GM19023 (cell line): ENCODE results near the gene RHD.
"Not testable (repeated sequence)": the region's sequence is repeated elsewhere in the genome, so short reads cannot be mapped to it uniquely, and the experiment has no call there.

Source experiments
- ATAC-seq: cut with Tn5 transposase; IDR thresholded peaks from one replicate; pipeline ENCODE4 v1.9.1; 2021; ENCODE audit warnings: mild to moderate bottlenecking, moderate library complexity; ENCODE audit not compliant: unreplicated experiment

The RHD gene

GRCh38 chr1:25272238-25272637 is at the start of gene RHD:
Gene RHD (plus strand): TSS chr1:25272509. CDS start chr1:25272548, 39 bp downstream.
- not testable (repeated sequence) for ATAC-seq

- no peak for ATAC-seq
These were observed 49.7 kb upstream of the RHD start for GRCh38 chr1:25222606-25223005.

- ATAC-seq, result no peak
These were observed 48.8 kb upstream of the RHD start for GRCh38 chr1:25223471-25223870.

GRCh38 chr1:25232027-25232865 is 40.1 kb upstream of the RHD start, which contains the start of gene SYF2:
Gene SYF2 (minus strand): TSS chr1:25232502. CDS start chr1:25232467, 35 bp downstream.
- peak; percentile 74 for ATAC-seq

GRCh38 chr1:25232866-25233784 is 39.2 kb upstream of the RHD start:
- peak; percentile 61 for ATAC-seq

- not testable (repeated sequence) for ATAC-seq
These were observed 36.9 kb upstream of the RHD start for GRCh38 chr1:25235411-25235810.

- not testable (repeated sequence) for ATAC-seq
These were observed 36.0 kb upstream of the RHD start for GRCh38 chr1:25236261-25236660.

- ATAC-seq, result no peak
These were observed 34.3 kb upstream of the RHD start for GRCh38 chr1:25238046-25238445.

- ATAC-seq, result peak; percentile 78
These were observed 32.4 kb upstream of the RHD start for GRCh38 chr1:25239681-25240541.

GRCh38 chr1:25243907-25244306 is 28.4 kb upstream of the RHD start:
- ATAC-seq, result no peak

GRCh38 chr1:25245393-25245792 is 26.9 kb upstream of the RHD start:
- ATAC-seq, result no peak

- ATAC-seq, result no peak
These were observed 26.3 kb upstream of the RHD start for GRCh38 chr1:25245809-25246599.

- ATAC-seq, result peak; percentile 5
These were observed 25.7 kb upstream of the RHD start for GRCh38 chr1:25246600-25247023.

GRCh38 chr1:25247024-25247828 is 25.1 kb upstream of the RHD start, which contains the start of gene RSRP1:
Gene RSRP1 (minus strand): TSS chr1:25247454. CDS start chr1:25246963, 491 bp downstream.
- ATAC-seq, result peak; percentile 87

- peak; percentile 40 for ATAC-seq
These were observed 24.2 kb upstream of the RHD start for GRCh38 chr1:25247829-25248754.

GRCh38 chr1:25253911-25254310 is 18.4 kb upstream of the RHD start:
- ATAC-seq, result no peak

- no peak for ATAC-seq
These were observed 16.4 kb upstream of the RHD start for GRCh38 chr1:25255706-25256577.
